Bone marrow (tissue), 2 donors: ENCODE results near the gene DDC.

ENCODE experiments used
- DNase-seq, 2 donors: peaks; one replicate each; lab custom pipeline; 2025; lab: John Stamatoyannopoulos, UW

The DDC gene

DNA sequence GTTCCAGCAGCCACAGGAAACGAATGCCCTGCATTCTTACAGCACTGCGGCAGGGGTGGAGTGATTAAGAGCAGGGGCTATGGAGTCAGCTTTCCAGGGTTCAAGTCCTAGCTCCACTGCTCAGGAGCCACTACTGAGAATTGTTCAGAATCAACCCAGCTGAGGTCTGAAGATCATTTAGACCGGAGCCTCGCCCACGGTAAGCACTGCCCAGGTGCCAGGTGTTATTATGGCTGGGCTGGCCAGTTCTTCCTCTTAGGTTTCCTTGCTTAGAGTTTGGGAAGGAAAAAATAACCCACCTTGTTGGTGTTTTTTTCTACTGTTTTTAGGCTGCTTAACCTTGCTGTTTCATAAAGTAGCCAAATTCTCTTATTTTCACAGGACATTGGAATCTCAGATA lies 110.2 kb downstream of the DDC start:
- DNase-seq: no peak

DNA sequence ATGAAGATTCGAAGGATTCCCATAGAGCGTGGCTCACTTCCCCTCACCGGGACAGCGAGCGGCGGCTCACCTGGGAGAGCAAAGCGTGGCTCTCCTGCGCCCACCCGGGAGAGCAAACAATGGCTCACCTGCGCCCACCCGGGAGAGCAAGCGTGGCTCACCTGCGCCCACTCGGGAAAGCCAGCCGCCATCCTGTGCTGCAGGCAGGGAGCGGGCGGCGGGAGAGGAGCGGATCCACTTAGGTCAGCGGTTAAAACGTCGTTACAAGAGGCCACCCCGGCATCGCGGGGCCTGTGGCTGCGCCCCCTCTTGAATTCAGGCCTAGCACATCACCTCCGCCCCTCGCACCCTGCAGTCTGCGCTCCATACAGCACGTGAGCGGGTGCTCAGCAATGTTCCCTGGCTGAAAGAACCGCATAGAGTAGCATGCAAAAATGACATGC lies 114.6 kb downstream of the DDC start:
- no peak for DNase-seq

DNA sequence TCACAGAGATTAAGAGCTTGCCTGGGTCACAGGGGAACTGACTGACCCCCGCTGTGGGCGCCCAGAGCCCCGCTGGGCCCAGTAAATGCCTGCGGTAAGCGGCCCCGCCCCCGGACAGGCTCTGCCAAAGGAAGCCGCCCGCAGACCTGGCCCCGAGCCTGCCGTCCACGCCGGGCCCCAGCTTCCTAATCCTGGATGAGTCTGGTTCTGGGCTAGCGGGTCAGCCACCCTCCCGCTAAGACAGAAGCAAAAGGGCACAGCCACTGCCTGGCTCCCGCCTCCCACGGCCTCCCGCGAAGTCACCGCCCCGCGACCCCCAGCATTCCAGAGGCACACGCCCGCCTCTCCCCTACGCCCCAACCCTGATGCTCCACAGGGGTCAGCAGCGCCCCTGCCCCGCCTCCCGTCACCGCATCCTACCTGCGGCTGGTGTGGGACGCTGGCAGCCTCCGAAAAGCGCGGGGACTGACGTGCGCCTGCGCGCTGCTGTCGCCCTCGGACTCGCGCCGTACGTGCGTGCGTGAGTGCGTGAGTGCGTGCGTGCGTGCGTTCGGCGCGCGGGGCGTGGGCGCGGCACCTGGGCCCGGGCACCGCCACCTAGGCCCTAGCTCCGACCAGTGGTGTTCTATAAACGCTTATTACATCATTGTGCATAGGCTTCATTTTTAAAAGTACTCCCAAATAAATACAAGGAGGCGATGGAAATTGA lies 115.2 kb downstream of the DDC start, which contains the start of gene FIGNL1:
Gene FIGNL1, minus strand, starts transcription at position 470 of the 709 bp plus-strand sequence. CDS start 3,063 bp downstream, outside the sequence.
- DNase-seq: peak in 1 of 2 donors; percentile 45

DNA sequence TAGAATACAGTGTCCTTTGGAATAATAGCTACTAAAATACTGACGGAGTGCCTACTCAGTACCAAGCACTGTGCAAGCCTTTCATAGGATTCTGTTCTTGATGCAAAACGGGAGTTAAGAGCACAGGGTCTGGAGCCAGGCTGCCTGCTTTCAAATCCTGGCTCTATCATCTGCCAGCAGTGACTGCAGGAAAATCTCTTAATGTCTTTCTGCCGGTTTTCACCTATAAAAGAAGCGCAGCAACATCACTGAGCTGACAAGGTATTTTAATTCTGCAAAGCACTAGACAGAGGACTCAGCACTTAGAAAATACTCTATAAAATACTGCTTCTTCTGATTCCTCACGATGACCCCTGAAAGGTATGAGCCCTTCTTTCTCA lies 115.7 kb downstream of the DDC start:
- no peak for DNase-seq

DNA sequence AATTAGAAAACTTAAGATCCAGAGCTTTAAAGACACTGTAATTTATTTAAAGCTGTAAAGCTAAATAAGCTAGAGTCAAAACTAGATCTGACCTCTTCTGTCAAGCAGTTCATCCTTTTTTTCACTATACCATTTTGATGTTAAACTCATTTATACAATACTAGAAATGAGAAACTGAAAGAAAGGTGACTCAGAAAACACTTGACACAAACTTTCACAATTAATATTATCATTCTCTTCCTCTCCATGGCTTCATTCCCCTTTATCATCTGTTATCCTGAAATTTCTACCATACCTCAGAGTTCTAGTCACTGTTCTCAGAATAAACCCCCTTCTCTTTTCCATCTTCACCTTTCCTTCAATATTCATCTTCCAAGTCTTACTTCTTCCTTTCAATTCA lies 116.4 kb downstream of the DDC start:
- no peak for DNase-seq

DNA sequence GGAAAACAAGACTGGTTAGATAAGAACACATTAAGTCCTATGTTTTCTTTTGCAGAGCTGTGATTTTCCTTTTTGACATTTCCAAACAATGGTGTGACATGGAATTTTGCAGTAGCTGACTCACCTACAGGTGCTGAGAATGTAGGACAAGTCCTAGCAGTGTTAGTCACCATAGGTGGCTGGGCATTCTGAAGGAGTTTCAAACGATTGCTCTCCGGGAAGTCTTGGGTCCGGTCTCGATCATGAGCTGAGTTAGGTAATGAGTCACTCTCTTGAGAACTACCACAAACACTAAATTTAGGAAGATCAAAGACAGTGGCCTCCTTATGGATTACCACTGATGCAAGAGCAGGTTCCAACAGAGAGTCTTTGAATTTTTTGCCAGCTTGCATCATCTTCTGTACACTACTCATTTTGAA lies 118.7 kb downstream of the DDC start:
- no peak for DNase-seq

DNA sequence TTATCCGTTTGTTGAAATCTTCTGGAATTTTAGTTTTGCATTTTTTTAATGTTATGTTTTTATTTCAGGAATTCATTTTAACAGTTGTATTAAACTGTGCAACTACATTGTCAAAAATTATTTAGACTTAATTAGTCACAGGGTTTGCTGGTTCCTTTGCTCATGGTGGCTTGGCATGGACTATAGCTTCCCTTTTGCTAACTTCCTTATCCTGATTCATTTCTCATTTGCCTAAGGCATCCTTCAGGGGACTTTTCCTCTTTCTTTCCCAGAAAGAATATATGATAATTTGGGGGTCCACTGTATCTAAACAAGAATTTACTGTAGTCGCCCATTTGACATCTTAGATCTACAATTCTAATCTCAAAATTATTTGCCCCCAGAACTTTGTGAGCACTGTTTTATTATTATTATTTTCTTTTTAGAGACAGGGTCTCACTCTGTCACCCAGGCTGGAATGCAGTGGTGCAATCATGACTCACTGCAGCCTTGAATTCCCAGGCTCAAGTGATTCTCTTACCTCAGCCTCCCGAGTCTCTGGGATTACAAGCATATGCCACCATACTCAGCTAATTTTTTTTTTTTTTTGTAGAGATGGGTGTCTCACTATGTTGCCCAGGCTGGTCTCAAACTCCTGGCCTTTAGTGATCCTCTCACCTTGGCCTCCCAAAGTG lies 128.9 kb downstream of the DDC start:
- DNase-seq: peak in 1 of 2 donors; percentile 6

DNA sequence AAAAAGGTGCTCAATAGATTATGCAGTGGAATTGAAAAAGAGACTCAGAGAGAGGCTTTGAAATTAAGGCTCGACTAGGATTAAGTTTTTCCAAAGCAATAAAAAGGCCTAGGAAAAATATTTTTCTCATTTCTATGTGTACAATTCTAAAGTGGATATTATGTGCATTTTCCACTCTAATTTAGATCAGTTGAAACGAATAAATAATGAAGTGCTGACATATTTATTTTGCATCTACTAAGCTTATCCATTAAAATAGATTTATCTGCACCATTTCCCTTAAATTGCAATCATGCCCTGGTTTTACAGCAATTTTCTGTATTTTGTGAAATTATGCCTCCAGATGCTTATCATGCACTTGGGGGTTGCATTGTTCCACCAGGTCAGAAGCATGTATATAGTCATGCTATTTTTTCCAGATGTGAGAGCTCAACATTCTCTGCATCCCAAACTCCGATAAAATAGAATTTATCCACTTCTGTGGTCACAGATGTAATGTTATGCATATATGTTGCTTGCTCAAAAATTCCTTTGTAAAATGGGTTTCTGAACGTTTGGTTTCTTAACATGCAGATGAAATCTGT lies 133.4 kb downstream of the DDC start:
- DNase-seq: no peak

DNA sequence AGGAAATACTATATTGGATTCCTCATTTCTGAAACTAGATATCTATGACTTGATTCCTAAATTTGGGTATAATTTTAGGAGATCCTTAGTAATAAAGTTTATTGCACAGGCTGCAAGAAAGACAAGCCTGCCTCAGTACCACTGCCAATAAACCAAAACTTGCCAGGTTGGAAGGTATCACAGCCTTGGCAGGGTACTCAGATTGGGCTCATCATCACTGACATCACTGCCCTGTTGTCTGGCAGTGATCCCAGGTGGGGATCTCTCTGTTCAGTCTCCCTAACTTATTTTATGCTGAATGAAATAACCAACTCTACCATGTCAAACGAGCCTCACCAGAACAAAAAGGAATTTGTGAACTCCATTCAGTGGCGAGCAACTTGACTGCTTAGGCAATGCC lies 133.9 kb downstream of the DDC start:
- DNase-seq: no peak

DNA sequence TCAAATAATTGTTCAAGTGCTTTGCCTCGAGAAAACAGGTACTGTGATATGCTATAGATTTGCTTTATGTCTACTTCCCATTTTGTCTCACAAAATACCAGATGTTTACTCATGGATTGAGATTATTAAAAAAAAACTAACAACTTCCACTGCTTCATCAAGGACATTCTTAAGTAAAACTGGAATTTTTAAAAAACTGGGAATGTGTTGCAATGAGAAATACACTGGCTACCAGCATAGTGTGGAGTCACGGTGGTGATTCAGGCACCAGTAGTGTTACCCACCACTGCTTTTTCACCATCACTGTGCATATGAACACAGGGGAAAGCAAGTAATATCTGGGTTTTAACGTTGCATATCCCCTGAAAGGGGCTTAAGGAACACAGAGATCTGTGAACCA lies 136.3 kb downstream of the DDC start:
- DNase-seq: no peak

DNA sequence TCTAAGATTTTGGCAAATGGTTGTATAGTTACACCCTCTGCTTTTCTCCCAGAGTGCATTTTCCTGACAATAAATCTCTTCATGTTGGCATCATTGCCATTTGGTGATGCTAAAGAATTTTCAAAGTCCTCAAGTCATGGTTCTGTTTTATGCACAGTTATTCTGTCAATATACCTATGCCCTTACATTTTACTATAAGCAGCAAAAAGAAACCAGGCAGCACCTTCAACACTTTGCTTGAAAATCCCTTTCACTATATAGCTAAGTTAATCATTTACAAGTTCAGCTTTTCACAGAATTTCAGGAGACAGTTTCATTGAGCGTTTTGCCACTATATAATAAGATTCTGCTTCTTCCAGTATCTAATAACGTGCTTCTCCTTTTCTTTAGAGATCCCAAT lies 137.7 kb downstream of the DDC start:
- no peak for DNase-seq

DNA sequence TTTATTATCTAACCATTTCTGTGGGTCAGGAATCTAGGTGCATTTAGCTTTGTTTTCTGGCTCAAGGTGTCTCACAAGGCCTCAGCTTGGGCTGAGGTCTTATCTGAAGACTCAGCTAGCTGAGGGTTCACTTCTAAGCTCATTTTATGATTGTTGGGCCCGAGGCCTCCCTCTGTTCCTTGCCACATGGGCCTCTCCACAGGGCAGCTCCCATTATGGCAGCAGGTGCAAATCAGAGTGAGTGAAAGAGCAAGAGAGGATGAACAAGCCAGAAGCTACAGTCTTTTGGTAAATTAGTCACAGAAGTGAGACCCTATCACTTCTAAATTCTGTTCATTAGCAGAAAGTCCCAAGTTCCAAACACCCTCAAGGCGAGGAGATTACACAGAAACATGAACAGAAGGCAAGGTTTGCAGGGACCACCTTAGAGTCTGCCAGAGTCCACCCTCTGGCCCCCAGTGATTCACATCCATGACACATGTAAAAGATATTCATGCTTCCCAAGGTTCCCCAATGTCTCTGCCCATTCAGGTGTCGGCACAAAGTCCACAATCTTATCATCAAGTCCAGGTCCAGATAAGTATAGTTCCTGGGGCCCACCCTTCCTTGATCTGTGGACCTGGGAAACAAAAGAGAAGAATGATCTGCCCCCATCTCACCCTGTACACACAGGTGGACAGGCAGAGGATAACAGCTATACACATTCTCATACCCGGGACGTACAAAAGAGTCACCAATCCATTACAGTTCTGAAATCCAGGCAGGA lies 138.7 kb downstream of the DDC start:
- DNase-seq: no peak

DNA sequence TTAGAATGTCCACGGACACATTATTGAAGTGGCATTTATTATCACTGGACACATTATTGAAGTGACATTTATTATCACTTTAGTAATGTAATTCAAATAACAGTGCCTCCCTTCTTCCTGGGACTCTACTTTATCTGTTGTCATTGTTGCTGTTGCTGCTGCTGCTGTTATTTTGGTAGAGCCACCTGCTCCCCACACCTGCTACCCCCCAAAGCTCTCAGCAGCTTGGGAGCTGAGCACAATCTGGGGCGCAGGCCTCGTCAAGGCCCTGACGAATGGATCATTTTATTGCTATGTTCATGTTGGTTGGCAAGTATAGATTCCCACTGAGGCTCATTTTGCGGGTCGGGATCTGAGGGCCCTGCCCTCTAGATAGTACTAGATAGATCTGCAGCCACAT lies 139.9 kb downstream of the DDC start:
- no peak for DNase-seq

DNA sequence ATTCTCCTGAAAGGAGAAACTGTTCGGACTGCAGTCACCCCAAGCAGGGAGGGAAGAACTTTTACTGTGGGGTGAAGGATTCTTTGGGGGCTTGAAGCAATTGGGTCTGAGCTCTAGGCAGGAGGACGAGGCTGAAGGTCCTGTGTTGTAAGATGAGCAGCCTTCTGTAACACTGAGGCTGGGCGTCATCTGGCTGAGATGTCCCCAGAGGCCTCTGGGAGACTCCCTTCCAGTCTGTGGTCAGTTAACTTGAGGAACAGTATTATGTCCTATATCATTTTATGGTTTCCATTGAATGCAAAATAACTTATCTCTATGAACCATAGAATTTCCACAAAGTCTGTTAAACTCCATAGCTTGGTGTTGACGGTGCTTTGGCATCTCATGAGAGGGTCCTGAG lies 141.3 kb downstream of the DDC start:
- DNase-seq: no peak

DNA sequence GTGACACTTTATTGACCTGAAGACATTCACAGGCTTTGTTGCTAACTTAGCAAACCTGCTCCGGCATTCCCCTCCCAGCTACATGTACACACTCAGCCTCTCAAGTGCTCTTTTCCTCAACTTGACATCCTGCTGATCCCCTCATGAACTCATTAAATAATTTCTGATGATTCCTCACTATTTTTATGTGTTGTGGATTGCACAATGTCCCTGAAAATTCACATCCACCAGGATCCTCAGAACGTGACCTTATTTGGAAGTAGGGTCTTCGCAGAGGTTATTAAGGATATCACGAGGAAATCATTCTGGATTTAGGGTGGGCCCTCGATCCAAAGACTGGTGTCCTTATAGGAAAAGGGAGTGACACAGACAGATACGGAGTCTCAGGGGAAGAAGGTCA lies 142.3 kb downstream of the DDC start:
- no peak for DNase-seq

DNA sequence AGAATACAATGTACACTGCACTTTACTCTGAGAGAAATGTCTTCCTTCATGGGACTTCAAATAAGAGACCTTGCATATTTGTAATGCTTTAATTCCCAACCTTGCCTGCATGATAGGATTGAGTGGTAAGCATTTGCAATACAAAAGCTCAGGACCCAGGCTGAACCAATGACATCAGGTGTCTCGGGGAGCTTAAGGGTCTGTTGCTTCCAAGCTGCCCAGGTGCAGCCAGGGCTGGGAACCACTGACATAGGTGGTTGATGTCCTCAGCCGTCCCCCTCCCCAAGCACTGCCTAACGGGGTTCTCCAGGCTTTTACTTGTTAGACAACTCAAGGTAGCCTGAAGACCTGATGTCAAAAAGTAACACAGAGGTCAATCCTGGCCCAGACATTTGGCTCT lies 144.2 kb downstream of the DDC start:
- DNase-seq: no peak

DNA sequence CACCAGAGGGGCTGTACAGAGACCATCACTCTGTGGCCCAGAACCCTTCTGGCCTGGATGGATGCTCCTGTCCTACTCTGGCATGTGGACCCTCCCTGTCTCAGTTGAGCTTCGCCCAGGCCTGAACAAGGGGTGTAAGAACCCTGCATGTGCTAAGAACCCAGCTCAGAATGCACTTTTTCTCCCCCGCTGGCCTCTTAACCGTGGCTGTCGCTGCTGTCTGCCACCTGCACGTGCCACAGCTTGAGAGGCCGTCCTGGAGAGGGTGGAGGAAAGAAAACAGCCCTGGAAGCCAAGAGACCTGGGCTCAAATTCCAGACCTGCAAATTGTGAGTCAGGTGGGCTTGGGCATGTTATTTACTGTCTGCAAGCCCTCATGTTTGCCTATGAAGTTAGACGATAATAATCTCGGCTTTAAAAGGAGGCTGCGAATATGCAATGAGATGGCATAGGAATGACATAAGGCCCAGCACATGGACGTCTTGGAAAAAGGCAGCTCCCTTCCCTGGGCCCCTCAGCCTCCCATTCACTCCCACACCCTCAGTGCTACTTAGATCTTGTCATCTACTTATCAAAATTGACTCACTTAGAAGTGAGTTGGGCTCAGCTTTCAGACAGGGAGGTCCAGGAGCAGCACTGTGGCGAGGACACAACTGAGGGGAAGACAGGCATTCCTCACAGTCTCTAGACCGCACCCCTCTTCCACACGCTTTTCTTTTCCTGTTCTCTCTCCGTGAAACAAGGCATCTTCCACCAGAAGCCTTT lies 146.5 kb downstream of the DDC start:
- DNase-seq: no peak

DNA sequence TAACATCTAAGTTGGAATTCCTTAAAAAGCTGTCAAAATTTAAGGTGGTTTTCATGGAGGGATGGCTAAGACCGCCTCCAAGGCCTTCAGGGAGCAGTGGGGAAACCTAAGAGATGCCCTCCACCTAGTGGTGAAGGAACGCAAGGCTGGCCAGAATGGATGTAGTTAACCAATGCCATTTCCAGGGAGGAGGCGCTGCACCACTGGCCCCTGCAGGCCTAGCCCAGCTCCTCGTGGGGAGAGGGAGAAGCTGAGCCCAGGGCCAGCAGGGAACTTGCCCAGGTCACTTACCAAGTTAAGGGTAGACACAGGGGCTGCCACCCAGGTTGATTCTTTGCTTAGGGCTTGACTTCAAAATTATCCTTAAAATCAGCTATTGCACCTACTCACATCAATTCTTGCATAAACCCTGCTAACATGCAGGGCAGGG lies 147.1 kb downstream of the DDC start:
- DNase-seq: peak; percentile 27 to 70

DNA sequence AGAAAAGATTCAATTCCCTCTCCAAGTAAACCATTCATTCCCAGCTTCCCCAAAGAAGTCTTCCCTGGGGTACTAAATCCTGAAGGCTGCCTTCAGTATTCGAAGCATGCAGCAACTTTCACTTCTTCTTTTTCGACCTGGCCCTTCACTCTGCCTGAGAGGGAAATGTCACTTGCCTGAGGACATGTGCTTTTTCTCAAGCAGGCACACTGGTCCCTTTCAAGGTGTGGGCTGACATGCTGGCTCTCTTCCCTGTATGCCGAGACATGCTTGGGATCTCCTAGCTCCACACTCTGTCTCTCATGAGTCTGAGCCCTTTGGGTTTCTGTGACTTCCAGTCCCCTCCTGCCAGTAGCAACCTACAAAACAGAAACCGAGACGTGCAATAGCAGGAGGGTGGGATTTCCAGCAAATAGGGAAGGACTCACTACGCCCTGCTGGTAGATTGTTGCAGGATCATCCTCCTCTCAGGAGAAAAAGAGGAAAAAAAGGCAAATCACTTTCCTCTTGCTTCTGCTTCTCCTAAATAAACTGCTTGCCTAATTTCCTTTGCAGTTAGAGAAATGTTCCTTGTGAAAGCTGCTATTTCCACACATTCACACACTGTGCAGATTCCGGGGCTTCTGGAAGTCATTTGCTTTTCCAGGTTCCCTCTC lies 148.6 kb downstream of the DDC start:
- DNase-seq: peak in 1 of 2 donors; percentile 62

DNA sequence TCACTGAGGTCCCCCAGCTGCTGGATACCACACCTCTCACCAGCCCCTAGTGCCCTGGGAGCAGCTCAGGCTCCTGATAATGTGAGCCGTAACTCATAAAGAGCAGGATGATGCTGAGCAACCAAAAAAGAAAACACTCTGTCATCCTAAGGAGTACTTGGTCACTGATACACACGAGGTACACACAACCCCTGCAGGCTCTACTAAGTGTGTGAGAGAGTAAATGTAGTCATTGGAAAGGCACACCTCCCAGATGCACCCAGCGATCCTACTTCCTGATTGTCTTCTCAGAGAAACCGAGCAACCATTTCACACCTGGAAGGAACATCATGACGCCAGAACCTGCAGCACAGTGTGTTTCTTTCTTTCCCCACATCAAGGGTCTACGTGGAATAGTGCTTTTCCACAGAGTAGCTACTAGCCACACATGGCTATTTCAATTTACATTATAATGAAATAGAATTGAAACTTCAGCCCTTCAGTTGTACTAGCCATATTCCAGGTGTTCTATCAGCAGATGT lies 149.3 kb downstream of the DDC start:
- no peak for DNase-seq

DNA sequence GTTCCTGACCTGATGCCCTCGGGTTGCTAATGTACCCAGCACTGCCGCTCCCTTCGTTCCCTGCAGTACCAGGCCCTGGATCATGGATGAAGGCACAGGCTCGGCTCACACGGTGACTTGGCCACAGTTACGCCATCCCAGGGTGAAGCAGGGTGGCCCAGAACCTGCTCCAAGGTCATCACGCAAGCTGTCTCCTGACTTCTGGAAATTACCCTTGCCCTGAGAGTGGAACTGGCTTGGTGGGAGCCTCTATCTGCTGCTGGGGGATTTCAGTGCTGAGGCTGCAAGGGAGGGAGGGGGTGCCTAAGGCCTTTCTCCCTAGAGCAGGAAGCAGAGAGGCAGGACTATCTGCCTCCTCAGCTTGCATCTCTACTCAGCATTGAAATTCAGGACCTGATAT lies 151.6 kb downstream of the DDC start:
- DNase-seq: no peak
